Measurements from ENCODE around the gene SAMD9L. TPM values are rescaled to one million over a fixed set of nuclear protein-coding genes. Genes with fewer than 3 reads are reported as not detected.
A peak's percentile ranks its signal among the peaks of the same experiment; 100 is the strongest.

SAMD9L gene
- total RNA-seq: 0.07 and 0.69 TPM in 2 replicates

DNA sequence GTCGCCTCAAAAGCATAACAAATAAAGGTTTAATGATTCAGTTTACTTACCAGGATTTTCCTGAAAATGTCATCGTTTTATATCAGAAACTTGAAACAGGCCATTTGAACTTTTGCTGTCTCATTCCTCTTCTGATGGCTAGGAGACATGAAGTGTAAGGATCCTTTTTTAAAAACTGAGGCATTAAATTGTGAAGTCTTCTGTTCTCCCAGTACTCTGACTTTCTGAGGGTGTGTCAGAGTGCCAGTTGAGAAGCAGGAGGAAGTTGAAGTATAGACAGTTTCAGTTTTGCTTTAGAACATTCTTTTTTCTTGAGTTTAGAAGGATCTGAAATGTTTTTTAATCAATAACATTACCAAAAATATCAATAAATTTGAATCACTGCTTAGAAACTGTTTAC is at the start of gene SAMD9L:
Gene SAMD9L (minus strand): TSS at position 242 of the 400 bp plus-strand sequence. CDS start 12,414 bp downstream, outside the sequence.
- H3K4me3 ChIP-seq (ENCODE audit: low read depth, low read length): peak within 1 kb of the TSS; percentile 54
- no peak for DNase-seq (ENCODE audit: low read depth)
- TF ChIP-seq CTCF (conservative IDR thresholded peaks at IDR 0.05; ENCODE audit: low read depth, low read length): no peak

DNA sequence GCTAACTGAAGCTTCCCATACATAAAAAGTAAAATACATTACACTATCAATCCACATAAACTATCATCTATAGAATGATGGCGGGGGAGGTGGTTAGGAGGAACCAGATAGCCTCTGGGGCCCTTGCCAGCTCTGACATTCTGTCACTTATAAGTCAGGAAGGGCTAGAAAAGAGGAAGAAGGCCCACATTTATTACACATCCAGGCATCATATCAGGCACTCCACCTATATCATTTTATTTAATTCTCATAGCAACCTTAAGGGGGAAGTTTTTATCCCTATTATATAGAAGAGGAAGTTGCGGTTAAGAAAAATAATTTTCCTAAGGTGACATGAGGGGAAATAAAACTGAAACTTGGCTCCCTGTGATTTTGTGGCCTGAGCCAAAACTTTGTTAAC is 48.2 kb upstream of the SAMD9L start:
- DNase-seq (ENCODE audit: low read depth): no peak
- no peak overlapping the region for H3K4me3 ChIP-seq (ENCODE audit: low read depth, low read length)
- no peak for TF ChIP-seq CTCF (conservative IDR thresholded peaks at IDR 0.05; ENCODE audit: low read depth, low read length)

- H3K4me3 ChIP-seq (ENCODE audit: low read depth, low read length): no peak overlapping the region
- TF ChIP-seq CTCF (conservative IDR thresholded peaks at IDR 0.05; ENCODE audit: low read depth, low read length): no peak
- DNase-seq (ENCODE audit: low read depth): peak; percentile 2
Measured at GRCh38 chr7:93194386-93194785, 46.2 kb upstream of the SAMD9L start.

- no peak for TF ChIP-seq CTCF (conservative IDR thresholded peaks at IDR 0.05; ENCODE audit: low read depth, low read length)
Measured at GRCh38 chr7:93188870-93189634, 40.9 kb upstream of the SAMD9L start.

DNA sequence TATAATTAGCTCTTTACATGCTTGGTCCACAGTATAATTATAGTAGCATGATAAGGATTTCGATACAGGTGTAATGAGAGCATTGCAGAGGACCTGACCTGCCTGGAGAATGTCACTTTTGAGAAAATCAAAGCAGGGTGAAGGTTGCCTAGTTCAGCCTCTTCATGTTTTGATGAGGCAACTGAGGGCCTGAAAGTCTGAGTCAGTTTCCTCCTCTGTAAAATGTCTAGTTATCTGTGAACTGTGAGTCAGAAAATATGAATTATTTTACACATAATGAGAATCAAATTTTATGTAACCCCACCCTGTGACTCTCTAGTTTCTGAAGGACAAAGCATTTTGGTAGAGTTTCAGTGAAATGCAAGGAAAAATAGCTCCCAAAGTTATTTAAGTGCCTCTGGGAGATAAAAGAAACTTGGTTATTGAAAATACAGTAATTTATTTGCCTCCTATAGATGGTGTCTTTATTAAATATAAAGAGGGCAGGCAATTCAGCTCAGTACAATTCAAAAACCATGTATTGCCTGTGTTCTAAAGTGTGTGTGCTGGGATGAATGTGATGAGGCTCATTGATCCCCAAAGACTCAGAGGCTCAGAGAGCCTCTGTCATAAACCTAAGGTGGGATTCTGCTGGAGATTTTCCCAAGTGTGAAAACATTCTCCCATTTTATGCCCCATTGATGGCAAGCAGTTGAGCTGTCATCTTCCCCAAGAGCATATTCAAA is 37.3 kb upstream of the SAMD9L start:
- TF ChIP-seq CTCF (conservative IDR thresholded peaks at IDR 0.05; ENCODE audit: low read depth, low read length): no peak
- no peak for DNase-seq (ENCODE audit: low read depth)
- H3K4me3 ChIP-seq (ENCODE audit: low read depth, low read length): no peak overlapping the region

More at GRCh38 chr7:93188870-93189634, 40.9 kb upstream of the SAMD9L start:
- no peak overlapping the region for H3K4me3 ChIP-seq (ENCODE audit: low read depth, low read length)
- DNase-seq (ENCODE audit: low read depth): no peak

- TF ChIP-seq CTCF (conservative IDR thresholded peaks at IDR 0.05; ENCODE audit: low read depth, low read length): no peak
- no peak for DNase-seq (ENCODE audit: low read depth)
- no peak overlapping the region for H3K4me3 ChIP-seq (ENCODE audit: low read depth, low read length)
Measured at GRCh38 chr7:93179173-93179572, 31.0 kb upstream of the SAMD9L start.
